Activated naive CD8-positive, alpha-beta T cell treated with anti-CD3 and anti-CD28 coated beads, Interleukin-2, amount 10 ng/mL, durations not matched to agents 7 days and 5 days (primary cell): ENCODE data around the gene SMOC1. TPM values are rescaled to one million over a fixed set of nuclear protein-coding genes. Genes with fewer than 3 reads are reported as not detected.

Source experiments
- ATAC-seq: fragments of 150-1000 bp; cut with Tn5 transposase; one replicate; pipeline ENCODE4 v1.10.0; 2021; ENCODE audit warnings: low read depth, moderate library complexity
- POLR2A ChIA-PET: fragments of 350-600 bp; sonication (Branson Sonifier 250); formaldehyde crosslinking; loops from one replicate; lab custom pipeline; 2021; ENCODE audit warnings: antibody characterized with exemption; lab: Charles Lee
- DNase-seq: peaks from one replicate; pipeline ENCODE4 v3.0.0; 2021
- H3K27ac Mint-ChIP-seq: one replicate; pipeline ENCODE4 v1.8.0; 2022; ENCODE audit warnings: mild to moderate bottlenecking, mixed read lengths
- H3K27me3 Mint-ChIP-seq: one replicate; pipeline ENCODE4 v1.8.0; 2022; ENCODE audit warnings: mild to moderate bottlenecking, moderate library complexity, mixed read lengths
- H3K36me3 Mint-ChIP-seq: one replicate; pipeline ENCODE4 v1.8.0; 2021; ENCODE audit warnings: mild to moderate bottlenecking, mixed read lengths
- H3K4me1 Mint-ChIP-seq: one replicate; pipeline ENCODE4 v1.8.0; 2021; ENCODE audit warnings: mixed read lengths
- H3K4me3 Mint-ChIP-seq: one replicate; pipeline ENCODE4 v1.8.0; 2022; ENCODE audit warnings: mild to moderate bottlenecking, moderate library complexity, mixed read lengths
- H3K9me3 Mint-ChIP-seq: one replicate; pipeline ENCODE4 v1.8.0; 2021; ENCODE audit warnings: mixed read lengths
- total RNA-seq, 2 experiments: library from RNA; stranded (reverse); gene quantifications; one replicate each; pipeline ENCODE4 v1.2.3, GENCODE V29; 2021

Gene SMOC1
- total RNA-seq, 2 experiments from 2014 or later, result not detected

GRCh38 chr14:70048313-70048654 is 169.1 kb downstream of the SMOC1 start:
- no peak overlapping the region for H3K27ac Mint-ChIP-seq
- no peaks in the 10 kb centered on the region for H3K9me3 Mint-ChIP-seq

GRCh38 chr14:70049605-70050004 is 170.4 kb downstream of the SMOC1 start:
- ATAC-seq, result no peak
- no peak for DNase-seq
- Mint-ChIP-seq H3K27ac (no peak overlapping the region), H3K9me3 (no peaks in the 10 kb centered on the region), H3K36me3 (no peaks in the 10 kb centered on the region), H3K27me3 (no peaks in the 10 kb centered on the region), H3K4me1 (peaks cover 7% of the 10 kb centered on the region), H3K4me3 (no peak overlapping the region)
- POLR2A ChIA-PET, result no interaction called here

More at GRCh38 chr14:70048313-70048654, 169.1 kb downstream of the SMOC1 start:
- DNase-seq, result no peak
- Mint-ChIP-seq H3K4me3 (no peak overlapping the region), H3K4me1 (peaks cover 7% of the 10 kb centered on the region), H3K27me3 (peaks cover 2% of the 10 kb centered on the region), H3K36me3 (no peaks in the 10 kb centered on the region)
- ATAC-seq, result no peak
- POLR2A ChIA-PET, result no interaction called here

- no peak overlapping the region for H3K4me3 Mint-ChIP-seq
- H3K27me3 Mint-ChIP-seq, result no peaks in the 10 kb centered on the region
- no peaks in the 10 kb centered on the region for H3K9me3 Mint-ChIP-seq
- POLR2A ChIA-PET, result no interaction called here
- no peaks in the 10 kb centered on the region for H3K36me3 Mint-ChIP-seq
- DNase-seq, result no peak
- peaks cover 7% of the 10 kb centered on the region for H3K4me1 Mint-ChIP-seq
- H3K27ac Mint-ChIP-seq, result no peak overlapping the region
- no peak for ATAC-seq
Measured at GRCh38 chr14:70050136-70050535, 170.9 kb downstream of the SMOC1 start.

GRCh38 chr14:70052990-70053389 is 173.8 kb downstream of the SMOC1 start:
- Mint-ChIP-seq H3K9me3 (no peaks in the 10 kb centered on the region), H3K36me3 (no peaks in the 10 kb centered on the region), H3K27ac (no peak overlapping the region), H3K4me1 (peaks cover 7% of the 10 kb centered on the region), H3K4me3 (no peak overlapping the region), H3K27me3 (peaks cover 1% of the 10 kb centered on the region)
- ATAC-seq, result no peak
- POLR2A ChIA-PET, result no interaction called here
- peak; percentile 36 for DNase-seq

GRCh38 chr14:70057519-70058136 is 178.4 kb downstream of the SMOC1 start:
- H3K4me1 Mint-ChIP-seq, result peaks cover 2% of the 10 kb centered on the region
- H3K36me3 Mint-ChIP-seq, result no peaks in the 10 kb centered on the region
- no peak for DNase-seq
- no peak for ATAC-seq
- H3K27ac Mint-ChIP-seq, result no peak overlapping the region
- H3K9me3 Mint-ChIP-seq, result no peaks in the 10 kb centered on the region
- H3K27me3 Mint-ChIP-seq, result peaks cover 6% of the 10 kb centered on the region
- POLR2A ChIA-PET, result no interaction called here
- H3K4me3 Mint-ChIP-seq, result no peak overlapping the region

GRCh38 chr14:70059545-70059944 is 180.3 kb downstream of the SMOC1 start:
- H3K9me3 Mint-ChIP-seq, result no peaks in the 10 kb centered on the region
- no peak for ATAC-seq
- no peak overlapping the region for H3K4me3 Mint-ChIP-seq
- peaks cover 8% of the 10 kb centered on the region for H3K27me3 Mint-ChIP-seq
- H3K4me1 Mint-ChIP-seq, result no peaks in the 10 kb centered on the region
- H3K27ac Mint-ChIP-seq, result no peak overlapping the region
- H3K36me3 Mint-ChIP-seq, result no peaks in the 10 kb centered on the region
- no peak for DNase-seq
- POLR2A ChIA-PET, result no interaction called here

- Mint-ChIP-seq H3K4me1 (no peaks in the 10 kb centered on the region), H3K9me3 (no peaks in the 10 kb centered on the region), H3K27me3 (peaks cover 10% of the 10 kb centered on the region), H3K27ac (no peak overlapping the region), H3K36me3 (no peaks in the 10 kb centered on the region), H3K4me3 (no peak overlapping the region)
- POLR2A ChIA-PET, result no interaction called here
- ATAC-seq (no peak), DNase-seq (no peak)
Measured at GRCh38 chr14:70061108-70061507, 181.9 kb downstream of the SMOC1 start.

- Mint-ChIP-seq H3K4me1 (no peaks in the 10 kb centered on the region), H3K4me3 (no peak overlapping the region), H3K36me3 (no peaks in the 10 kb centered on the region), H3K9me3 (no peaks in the 10 kb centered on the region), H3K27me3 (peaks cover 8% of the 10 kb centered on the region), H3K27ac (no peak overlapping the region)
- POLR2A ChIA-PET, result no interaction called here
- no peak for ATAC-seq
- no peak for DNase-seq
Measured at GRCh38 chr14:70064136-70064865, 185.1 kb downstream of the SMOC1 start.

- no peak overlapping the region for H3K4me3 Mint-ChIP-seq
- H3K4me1 Mint-ChIP-seq, result no peaks in the 10 kb centered on the region
- H3K9me3 Mint-ChIP-seq, result no peaks in the 10 kb centered on the region
- H3K36me3 Mint-ChIP-seq, result no peaks in the 10 kb centered on the region
- POLR2A ChIA-PET, result no interaction called here
- ATAC-seq (no peak), DNase-seq (no peak)
- H3K27ac Mint-ChIP-seq, result no peak overlapping the region
- peaks cover 19% of the 10 kb centered on the region for H3K27me3 Mint-ChIP-seq
Measured at GRCh38 chr14:70067810-70068209, 188.6 kb downstream of the SMOC1 start.

GRCh38 chr14:70069186-70069585 is 190.0 kb downstream of the SMOC1 start:
- Mint-ChIP-seq H3K4me3 (no peak overlapping the region), H3K9me3 (no peaks in the 10 kb centered on the region), H3K27ac (no peak overlapping the region), H3K27me3 (peaks cover 20% of the 10 kb centered on the region), H3K4me1 (no peaks in the 10 kb centered on the region), H3K36me3 (no peaks in the 10 kb centered on the region)
- POLR2A ChIA-PET, result no interaction called here
- DNase-seq, result no peak
- ATAC-seq, result no peak

- POLR2A ChIA-PET, result no interaction called here
- Mint-ChIP-seq H3K4me1 (no peaks in the 10 kb centered on the region), H3K4me3 (no peak overlapping the region), H3K27me3 (peaks cover 21% of the 10 kb centered on the region), H3K36me3 (no peaks in the 10 kb centered on the region), H3K9me3 (no peaks in the 10 kb centered on the region), H3K27ac (no peak overlapping the region)
- DNase-seq, result peak; percentile 40
- peak; percentile 74 for ATAC-seq
Measured at GRCh38 chr14:70073924-70074566, 194.8 kb downstream of the SMOC1 start.

- DNase-seq, result no peak
- Mint-ChIP-seq H3K9me3 (no peaks in the 10 kb centered on the region), H3K4me3 (no peak overlapping the region), H3K4me1 (no peaks in the 10 kb centered on the region), H3K27ac (no peak overlapping the region), H3K27me3 (peaks cover 18% of the 10 kb centered on the region), H3K36me3 (no peaks in the 10 kb centered on the region)
- ATAC-seq, result no peak
- POLR2A ChIA-PET, result no interaction called here
Measured at GRCh38 chr14:70077005-70077404, 197.8 kb downstream of the SMOC1 start.

- Mint-ChIP-seq H3K9me3 (no peaks in the 10 kb centered on the region), H3K4me1 (no peaks in the 10 kb centered on the region), H3K27me3 (peaks cover 15% of the 10 kb centered on the region), H3K27ac (no peak overlapping the region), H3K36me3 (no peaks in the 10 kb centered on the region), H3K4me3 (no peak overlapping the region)
- DNase-seq, result no peak
- POLR2A ChIA-PET, result no interaction called here
- no peak for ATAC-seq
Measured at GRCh38 chr14:70077720-70078119, 198.5 kb downstream of the SMOC1 start.

GRCh38 chr14:70078329-70078728 is 199.1 kb downstream of the SMOC1 start:
- Mint-ChIP-seq H3K27ac (no peak overlapping the region), H3K27me3 (peaks cover 11% of the 10 kb centered on the region), H3K4me3 (no peak overlapping the region), H3K4me1 (no peaks in the 10 kb centered on the region), H3K36me3 (no peaks in the 10 kb centered on the region), H3K9me3 (no peaks in the 10 kb centered on the region)
- POLR2A ChIA-PET, result no interaction called here
- ATAC-seq (no peak), DNase-seq (no peak)
